Natural killer cell (primary cell): Measurements from ENCODE around the gene MYMX. TPM values are rescaled to one million over a fixed set of nuclear protein-coding genes. Genes with fewer than 3 reads are reported as not detected.
A peak's percentile ranks its signal among the peaks of the same experiment; 100 is the strongest.

Experiments used
- ATAC-seq, 3 donors: fragments of 150-1000 bp in 2 of 3; fragments of 200-7000 bp in 1 of 3; cut with Tn5 transposase; 1 replicate in 1 of 3; 2 replicates in 2 of 3; pipeline ENCODE4 v1.10.0; 2021; ENCODE audit warnings: mild to moderate bottlenecking in 2 of 3, moderate library complexity in 2 of 3
- DNase-seq, 2 donors: peaks; one replicate each; pipeline versions ENCODE4 v3.0.0 to v3.0.0-alpha.2; 2013 to 2021; ENCODE audit warnings: mixed read lengths in 1 of 2
- H3K27ac ChIP-seq: one replicate; pipeline ENCODE4 v1.5.1; 2013; ENCODE audit warnings: mild to moderate bottlenecking, low read length
- H3K27me3 ChIP-seq: one replicate; pipeline ENCODE4 v1.6.1; 2013; ENCODE audit warnings: low read length; ENCODE audit not compliant: control insufficient read depth, insufficient read depth
- H3K36me3 ChIP-seq: one replicate; pipeline ENCODE4 v1.6.1; 2013; ENCODE audit warnings: low read length; ENCODE audit not compliant: control insufficient read depth, insufficient read depth
- H3K4me1 ChIP-seq: one replicate; pipeline ENCODE4 v1.6.1; 2013; ENCODE audit warnings: low read length; ENCODE audit not compliant: control insufficient read depth, insufficient read depth
- H3K4me3 ChIP-seq: one replicate; pipeline ENCODE4 v1.5.1; 2013; ENCODE audit warnings: low read length
- H3K9me3 ChIP-seq: one replicate; pipeline ENCODE4 v1.6.1; 2013; ENCODE audit warnings: low read length; ENCODE audit not compliant: control insufficient read depth, insufficient read depth
- H3K27ac Mint-ChIP-seq, 2 donors: one replicate each; pipeline ENCODE4 v1.8.0; 2022; ENCODE audit warnings: mild to moderate bottlenecking in 2 of 2, mixed read lengths in 2 of 2, moderate library complexity in 1 of 2
- H3K27me3 Mint-ChIP-seq, 2 donors: one replicate each; pipeline ENCODE4 v1.8.0; 2022; ENCODE audit warnings: low read depth in 2 of 2, mixed read lengths in 2 of 2
- H3K36me3 Mint-ChIP-seq: one replicate; pipeline ENCODE4 v1.8.0; 2022; ENCODE audit warnings: mixed read lengths
- H3K4me1 Mint-ChIP-seq, 2 donors: one replicate each; pipeline ENCODE4 v1.8.0; 2022; ENCODE audit warnings: mixed read lengths in 2 of 2
- H3K4me3 Mint-ChIP-seq: one replicate; pipeline ENCODE4 v1.8.0; 2022; ENCODE audit warnings: mild to moderate bottlenecking, moderate library complexity, mixed read lengths
- H3K9me3 Mint-ChIP-seq, 2 donors: one replicate each; pipeline ENCODE4 v1.8.0; 2022; ENCODE audit warnings: mixed read lengths in 2 of 2
- CTCF ChIP-seq: fragments of 200-600 bp; IDR thresholded peaks from one replicate; pipeline ENCODE4 v1.8.0; 2022; ENCODE audit warnings: antibody characterized with exemption
- WGBS: methylation state at CpG from one replicate; pipeline ENCODE4 v1.1.7; 2013; ENCODE audit warnings: missing lambda C conversion rate; ENCODE audit not compliant: insufficient coverage; 5-methylcytosine and 5-hydroxymethylcytosine counted together
- intact Hi-C: fragments of 100-400 bp; cut with micrococcal nuclease; formaldehyde crosslinking; loops from one replicate; pipeline ENCODE4 v1.14.2; 2022
- total RNA-seq, 4 donors: library from RNA; stranded (reverse); fragments of 120-200 nt in 1 of 4; gene quantifications; one replicate each; pipeline versions ENCODE4 v1.2.3 to v1.2.4, GENCODE V29; 2013 to 2022

Gene MYMX
- total RNA-seq, 3 donors from 2014 or later (not counting 1 experiment from before 2014, with no cell fraction given): not detected

- intact Hi-C loops: loop anchor here (5.0 kb wide), 1 partner anchor 48 kb away; no protein-coding TSS in a partner anchor
- peak overlapping the region in 1 of 2 donors; percentile 59 for H3K27ac Mint-ChIP-seq
- no peaks in the 10 kb centered on the region for H3K9me3 ChIP-seq
- no peak for TF ChIP-seq CTCF
- no peaks in the 10 kb centered on the region for H3K36me3 Mint-ChIP-seq
- peak overlapping the region; percentile 25 for H3K4me3 Mint-ChIP-seq
- no peaks in the 10 kb centered on the region for H3K9me3 Mint-ChIP-seq
- 60% methylated on average over 19 of the region's 28 CpGs for WGBS
- H3K4me1 Mint-ChIP-seq: peaks cover 16 to 37% of the 10 kb centered on the region in 2 donors
- no peak overlapping the region for H3K4me3 ChIP-seq
- H3K4me1 ChIP-seq: peaks cover 33% of the 10 kb centered on the region
- H3K36me3 ChIP-seq: no peaks in the 10 kb centered on the region
- H3K27ac ChIP-seq: no peak overlapping the region
- H3K27me3 ChIP-seq: no peaks in the 10 kb centered on the region
- DNase-seq: no peak
- H3K27me3 Mint-ChIP-seq: peaks cover 0 to 8% of the 10 kb centered on the region in 2 donors
- no peak for ATAC-seq
Measured at GRCh38 chr6:44219815-44220784, 3.4 kb downstream of the MYMX start.

GRCh38 chr6:44220913-44221290, 4.2 kb downstream of the MYMX start:
- no peak for DNase-seq
- Mint-ChIP-seq H3K9me3 (no peaks in the 10 kb centered on the region), H3K4me3 (peak overlapping the region; percentile 37), H3K4me1 (peaks cover 16 to 37% of the 10 kb centered on the region in 2 donors), H3K36me3 (no peaks in the 10 kb centered on the region), H3K27ac (peak overlapping the region in 1 of 2 donors; percentile 65), H3K27me3 (peaks cover 0 to 8% of the 10 kb centered on the region in 2 donors)
- 96% methylated on average over 4 of the region's 4 CpGs for WGBS
- H3K4me1 ChIP-seq: peaks cover 33% of the 10 kb centered on the region
- no peaks in the 10 kb centered on the region for H3K27me3 ChIP-seq
- no peak for ATAC-seq
- H3K36me3 ChIP-seq: no peaks in the 10 kb centered on the region
- intact Hi-C loops: loop anchor here (1.0 to 5.0 kb wide), 2 partner anchors 16 to 49 kb away; no protein-coding TSS in a partner anchor
- no peak for TF ChIP-seq CTCF
- no peak overlapping the region for H3K27ac ChIP-seq
- H3K4me3 ChIP-seq: no peak overlapping the region
- H3K9me3 ChIP-seq: no peaks in the 10 kb centered on the region

GRCh38 chr6:44221291-44221960, 4.7 kb downstream of the MYMX start:
- peak; percentile 80 for TF ChIP-seq CTCF
- Histone ChIP-seq H3K4me1 (peaks cover 33% of the 10 kb centered on the region), H3K27me3 (no peaks in the 10 kb centered on the region), H3K4me3 (no peak overlapping the region), H3K9me3 (no peaks in the 10 kb centered on the region), H3K36me3 (no peaks in the 10 kb centered on the region), H3K27ac (no peak overlapping the region)
- intact Hi-C loops: loop anchor here (1.0 to 5.0 kb wide), 2 partner anchors 16 to 49 kb away; no protein-coding TSS in a partner anchor
- DNase-seq (peak; percentile 61 to 87), ATAC-seq (peak; percentile 62 to 78 (median 64))
- Mint-ChIP-seq H3K4me1 (peaks cover 16 to 37% of the 10 kb centered on the region in 2 donors), H3K27ac (peak overlapping the region in 1 of 2 donors; percentile 65), H3K27me3 (peaks cover 0 to 8% of the 10 kb centered on the region in 2 donors), H3K9me3 (no peaks in the 10 kb centered on the region), H3K4me3 (peak overlapping the region; percentile 37), H3K36me3 (no peaks in the 10 kb centered on the region)
- WGBS: 33% methylated on average over 1 of the region's 4 CpGs
